Cardiac fibroblast (primary cell): ENCODE results near the gene SCRN2.

ENCODE experiments used
- DNase-seq, 2 donors: peaks; one replicate each; pipeline versions ENCODE4 v3.0.0 to v3.0.0-alpha.2; 2010; ENCODE audit warnings: low read depth in 2 of 2
- H3K4me3 ChIP-seq, 2 donors: replicated peaks in 1 of 2; 1 replicate in 1 of 2; 2 replicates in 1 of 2; pipeline ENCODE4 v1.5.1; 2011; ENCODE audit warnings: low read depth in 2 of 2, low read length in 2 of 2, mild to moderate bottlenecking in 2 of 2, moderate library complexity in 1 of 2
- CTCF ChIP-seq: IDR thresholded peaks from one replicate; pipeline ENCODE4 v1.5.1; 2011; ENCODE audit warnings: low read depth, mild to moderate bottlenecking, low read length, inconsistent platforms

The SCRN2 gene

GRCh38 chr17:47820033-47820789, 20.9 kb downstream of the SCRN2 start:
- H3K4me3 ChIP-seq = no peak overlapping the region
- no peak for DNase-seq
- no peak for TF ChIP-seq CTCF

- no peak for DNase-seq
- H3K4me3 ChIP-seq = no peak overlapping the region
- no peak for TF ChIP-seq CTCF
Observed at GRCh38 chr17:47819475-47819874, 21.6 kb downstream of the SCRN2 start.

- H3K4me3 ChIP-seq = no peak overlapping the region
- DNase-seq = no peak
- TF ChIP-seq CTCF = no peak
Observed at GRCh38 chr17:47818002-47818695, 22.9 kb downstream of the SCRN2 start.

- no peak for DNase-seq
- H3K4me3 ChIP-seq = no peak overlapping the region
- TF ChIP-seq CTCF = no peak
Observed at GRCh38 chr17:47816947-47817346, 24.1 kb downstream of the SCRN2 start.

- no peak for DNase-seq
- no peak for TF ChIP-seq CTCF
- no peak overlapping the region for H3K4me3 ChIP-seq
Observed at GRCh38 chr17:47816111-47816735, 24.9 kb downstream of the SCRN2 start.

GRCh38 chr17:47815106-47815918, 25.8 kb downstream of the SCRN2 start:
- no peak overlapping the region for H3K4me3 ChIP-seq
- TF ChIP-seq CTCF = no peak
- DNase-seq = no peak
